ENCODE measurements around the gene FARSA.
A peak's percentile ranks its signal among the peaks of the same experiment; 100 is the strongest.

The FARSA gene

GRCh38 chr19:12913851-12914690 is 19.4 kb downstream of the FARSA start:
- no peak for TF ChIP-seq CTCF (conservative IDR thresholded peaks at IDR 0.05; ENCODE audit: low read length)
- DNase-seq (ENCODE audit: low read depth), result peak; percentile 67
- H3K4me3 ChIP-seq (ENCODE audit: low read length), result no peak overlapping the region

- H3K4me3 ChIP-seq (ENCODE audit: low read length), result no peak overlapping the region
- TF ChIP-seq CTCF (conservative IDR thresholded peaks at IDR 0.05; ENCODE audit: low read length), result no peak
- peak; percentile 58 for DNase-seq (ENCODE audit: low read depth)
These were observed 20.4 kb downstream of the FARSA start for GRCh38 chr19:12913011-12913561.

- TF ChIP-seq CTCF (conservative IDR thresholded peaks at IDR 0.05; ENCODE audit: low read length), result no peak
- no peak overlapping the region for H3K4me3 ChIP-seq (ENCODE audit: low read length)
- DNase-seq (ENCODE audit: low read depth), result no peak
These were observed 20.9 kb downstream of the FARSA start for GRCh38 chr19:12912571-12912970.

GRCh38 chr19:12907166-12907565 is 26.3 kb downstream of the FARSA start:
- no peak overlapping the region for H3K4me3 ChIP-seq (ENCODE audit: low read length)
- DNase-seq (ENCODE audit: low read depth), result no peak
- no peak for TF ChIP-seq CTCF (conservative IDR thresholded peaks at IDR 0.05; ENCODE audit: low read length)

- H3K4me3 ChIP-seq (ENCODE audit: low read length), result no peak overlapping the region
- TF ChIP-seq CTCF (conservative IDR thresholded peaks at IDR 0.05; ENCODE audit: low read length), result no peak
- DNase-seq (ENCODE audit: low read depth), result no peak
These were observed 33.5 kb downstream of the FARSA start for GRCh38 chr19:12899891-12900518.

- DNase-seq (ENCODE audit: low read depth), result no peak
- no peak overlapping the region for H3K4me3 ChIP-seq (ENCODE audit: low read length)
- TF ChIP-seq CTCF (conservative IDR thresholded peaks at IDR 0.05; ENCODE audit: low read length), result no peak
These were observed 37.1 kb downstream of the FARSA start for GRCh38 chr19:12896460-12896859.
